Kidney (tissue), 14 donors: ENCODE measurements around the gene TEX53. TPM values are rescaled to one million over a fixed set of nuclear protein-coding genes. Genes with fewer than 3 reads are reported as not detected.

ENCODE experiments used
- DNase-seq, 5 donors: peaks; one replicate each; pipeline ENCODE4 v3.0.0-alpha.2; 2013 to 2020
- FAIRE-seq: peaks from 2 replicates; lab custom pipeline; 2012; peaks lifted over from hg19 to GRCh38; lab: Jason Lieb, UNC
- H3K27ac ChIP-seq, 2 donors: one replicate each; pipeline ENCODE4 v1.7.0; 2013; ENCODE audit warnings: low read depth in 2 of 2, low read length in 2 of 2, inconsistent platforms in 1 of 2
- H3K27me3 ChIP-seq: one replicate; pipeline ENCODE4 v1.7.1; 2013; ENCODE audit warnings: low read length, inconsistent platforms; ENCODE audit not compliant: control insufficient read depth, insufficient read depth
- H3K36me3 ChIP-seq, 3 donors: one replicate each; pipeline versions ENCODE4 v1.7.0 to v1.7.1; 2013; ENCODE audit warnings: low read length in 3 of 3, control low read depth in 1 of 3, inconsistent platforms in 1 of 3; ENCODE audit not compliant: insufficient read depth in 3 of 3, control insufficient read depth in 2 of 3
- H3K4me1 ChIP-seq, 3 donors: one replicate each; pipeline versions ENCODE4 v1.7.0 to v1.7.1; 2013; ENCODE audit warnings: low read length in 3 of 3, inconsistent platforms in 1 of 3, low read depth in 1 of 3; ENCODE audit not compliant: control insufficient read depth in 2 of 3, insufficient read depth in 2 of 3
- H3K4me3 ChIP-seq, 3 donors: one replicate each; pipeline versions ENCODE4 v1.7.0 to v1.8.1; 2013; ENCODE audit warnings: low read length in 3 of 3, control low read depth in 1 of 3, inconsistent platforms in 1 of 3
- H3K9ac ChIP-seq, 3 donors: one replicate each; pipeline versions ENCODE4 v1.7.0 to v1.7.1; 2013; ENCODE audit warnings: low read length in 3 of 3, control low read depth in 1 of 3, inconsistent platforms in 1 of 3
- H3K9me3 ChIP-seq, 3 donors: one replicate each; pipeline versions ENCODE4 v1.7.0 to v1.7.1; 2013; ENCODE audit warnings: low read length in 3 of 3, control low read depth in 1 of 3, inconsistent platforms in 1 of 3; ENCODE audit not compliant: control insufficient read depth in 2 of 3, insufficient read depth in 1 of 3
- CTCF ChIP-seq: IDR thresholded peaks from 3 replicates; pipeline ENCODE4 v1.5.1; 2012; ENCODE audit warnings: mild to moderate bottlenecking, moderate library complexity, borderline replicate concordance; ENCODE audit not compliant: insufficient read depth; ENCODE audit errors: extremely low read depth
- intact Hi-C: fragments of 100-400 bp; cut with DNase I; formaldehyde crosslinking; loops from one replicate; pipeline ENCODE4 v1.11.1; 2022
- polyA plus RNA-seq: library from polyadenylated mRNA; stranded (reverse); fragments of 350-450 nt; fragmentation: Illumina TruSeq; extraction: RNeasy Lipid Tissue Mini Kit (QIAGEN cat#74804); gene quantifications from one replicate; pipeline ENCODE4 v1.2.3, GENCODE V29; 2014; ENCODE audit warnings: low read depth, low replicate concordance; ENCODE audit not compliant: insufficient read depth
- total RNA-seq: library from RNA; stranded (reverse); fragmentation: NEBNext Ultra II Directional; extraction: Animal tissue kit (Norgen Biotek cat#: 25700); gene quantifications from one replicate; pipeline ENCODE4 v1.2.1, GENCODE V29; 2021
- donor health status: control.
- donor health status: control.
- donor health status: control.
- donor health status: control.
- donor health status: control.
- donor health status: DM: yes; HTN: yes; CAD: no.
- donor health status: Normal renal cell carcinoma (clear cell type).

The TEX53 gene
- total and polyA plus RNA-seq, 2 donors from 2014 or later: not detected

GRCh38 chr9:114664181-114664580, 6.6 kb upstream of the TEX53 start:
- TF ChIP-seq CTCF: no peak
- Histone ChIP-seq H3K36me3 (no peaks in the 10 kb centered on the region), H3K9me3 (no peaks in the 10 kb centered on the region), H3K9ac (no peak overlapping the region), H3K27ac (no peak overlapping the region), H3K4me1 (no peaks in the 10 kb centered on the region), H3K27me3 (no peaks in the 10 kb centered on the region), H3K4me3 (no peak overlapping the region)
- intact Hi-C loops: no loop called here
- no peak for FAIRE-seq
- DNase-seq: no peak

GRCh38 chr9:114662081-114662989, 4.7 kb upstream of the TEX53 start:
- intact Hi-C loops: no loop called here
- no peak for FAIRE-seq
- Histone ChIP-seq H3K4me1 (no peaks in the 10 kb centered on the region), H3K9ac (no peak overlapping the region), H3K4me3 (no peak overlapping the region), H3K27me3 (no peaks in the 10 kb centered on the region), H3K9me3 (no peaks in the 10 kb centered on the region), H3K27ac (no peak overlapping the region), H3K36me3 (no peaks in the 10 kb centered on the region)
- DNase-seq: peak in 4 of 5 donors; percentile 40 to 56 (median 50)
- peak; percentile 73 for TF ChIP-seq CTCF

GRCh38 chr9:114656301-114656700, 1.3 kb downstream of the TEX53 start:
- Histone ChIP-seq H3K9me3 (no peaks in the 10 kb centered on the region), H3K36me3 (no peaks in the 10 kb centered on the region), H3K4me1 (no peaks in the 10 kb centered on the region), H3K27me3 (no peaks in the 10 kb centered on the region), H3K9ac (no peak overlapping the region), H3K27ac (no peak overlapping the region), H3K4me3 (no peak overlapping the region)
- FAIRE-seq (no peak), DNase-seq (no peak)
- intact Hi-C loops: no loop called here
- no peak for TF ChIP-seq CTCF
